ENCODE data around the gene IL17D.
"Not testable (repeated sequence)": the region's sequence is repeated elsewhere in the genome, so short reads cannot be mapped to it uniquely, and the experiment has no call there.

The IL17D gene

DNA sequence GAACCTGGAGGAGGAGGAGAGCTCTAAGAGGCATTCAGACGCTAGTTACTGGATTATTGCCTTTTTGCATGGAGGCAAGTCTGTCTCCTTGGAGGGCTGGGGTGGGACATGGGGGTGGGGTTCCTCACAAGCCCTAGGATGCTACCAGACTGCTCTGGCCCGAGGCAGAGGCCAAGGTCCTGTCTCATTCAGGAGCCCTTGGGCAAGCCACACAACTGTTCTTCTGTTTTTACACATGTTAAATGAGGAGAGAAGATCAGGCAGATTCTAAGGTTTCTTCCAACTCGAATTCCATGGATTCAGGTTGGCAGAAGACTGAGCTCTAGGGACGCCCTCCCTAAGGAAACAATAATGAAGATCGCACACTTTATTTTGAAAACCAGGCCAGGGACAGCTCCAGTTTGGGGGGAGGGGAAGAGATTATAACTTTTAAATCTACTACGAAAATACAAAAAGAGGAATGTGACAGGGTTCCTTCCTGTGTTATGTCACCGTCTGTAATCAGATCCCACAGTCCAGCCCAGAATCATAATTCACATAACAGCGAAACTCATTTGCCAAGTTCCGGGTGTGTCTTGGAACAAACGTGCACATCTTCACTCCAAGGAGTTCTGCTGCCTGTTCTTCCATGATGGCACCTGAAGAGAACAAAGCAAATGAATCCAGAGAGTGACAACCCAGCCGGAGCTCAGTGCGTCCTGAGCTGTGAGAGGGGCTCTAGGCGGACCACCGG, 25.2 kb downstream of the IL17D start:
- H3K4me3 ChIP-seq (ENCODE audit: low read depth, low read length): no peak overlapping the region
- TF ChIP-seq, protein P1, sequence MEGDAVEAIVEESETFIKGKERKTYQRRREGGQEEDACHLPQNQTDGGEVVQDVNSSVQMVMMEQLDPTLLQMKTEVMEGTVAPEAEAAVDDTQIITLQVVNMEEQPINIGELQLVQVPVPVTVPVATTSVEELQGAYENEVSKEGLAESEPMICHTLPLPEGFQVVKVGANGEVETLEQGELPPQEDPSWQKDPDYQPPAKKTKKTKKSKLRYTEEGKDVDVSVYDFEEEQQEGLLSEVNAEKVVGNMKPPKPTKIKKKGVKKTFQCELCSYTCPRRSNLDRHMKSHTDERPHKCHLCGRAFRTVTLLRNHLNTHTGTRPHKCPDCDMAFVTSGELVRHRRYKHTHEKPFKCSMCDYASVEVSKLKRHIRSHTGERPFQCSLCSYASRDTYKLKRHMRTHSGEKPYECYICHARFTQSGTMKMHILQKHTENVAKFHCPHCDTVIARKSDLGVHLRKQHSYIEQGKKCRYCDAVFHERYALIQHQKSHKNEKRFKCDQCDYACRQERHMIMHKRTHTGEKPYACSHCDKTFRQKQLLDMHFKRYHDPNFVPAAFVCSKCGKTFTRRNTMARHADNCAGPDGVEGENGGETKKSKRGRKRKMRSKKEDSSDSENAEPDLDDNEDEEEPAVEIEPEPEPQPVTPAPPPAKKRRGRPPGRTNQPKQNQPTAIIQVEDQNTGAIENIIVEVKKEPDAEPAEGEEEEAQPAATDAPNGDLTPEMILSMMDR (IDR thresholded peaks at IDR 0.05; ENCODE audit: low read depth, low read length): no peak

DNA sequence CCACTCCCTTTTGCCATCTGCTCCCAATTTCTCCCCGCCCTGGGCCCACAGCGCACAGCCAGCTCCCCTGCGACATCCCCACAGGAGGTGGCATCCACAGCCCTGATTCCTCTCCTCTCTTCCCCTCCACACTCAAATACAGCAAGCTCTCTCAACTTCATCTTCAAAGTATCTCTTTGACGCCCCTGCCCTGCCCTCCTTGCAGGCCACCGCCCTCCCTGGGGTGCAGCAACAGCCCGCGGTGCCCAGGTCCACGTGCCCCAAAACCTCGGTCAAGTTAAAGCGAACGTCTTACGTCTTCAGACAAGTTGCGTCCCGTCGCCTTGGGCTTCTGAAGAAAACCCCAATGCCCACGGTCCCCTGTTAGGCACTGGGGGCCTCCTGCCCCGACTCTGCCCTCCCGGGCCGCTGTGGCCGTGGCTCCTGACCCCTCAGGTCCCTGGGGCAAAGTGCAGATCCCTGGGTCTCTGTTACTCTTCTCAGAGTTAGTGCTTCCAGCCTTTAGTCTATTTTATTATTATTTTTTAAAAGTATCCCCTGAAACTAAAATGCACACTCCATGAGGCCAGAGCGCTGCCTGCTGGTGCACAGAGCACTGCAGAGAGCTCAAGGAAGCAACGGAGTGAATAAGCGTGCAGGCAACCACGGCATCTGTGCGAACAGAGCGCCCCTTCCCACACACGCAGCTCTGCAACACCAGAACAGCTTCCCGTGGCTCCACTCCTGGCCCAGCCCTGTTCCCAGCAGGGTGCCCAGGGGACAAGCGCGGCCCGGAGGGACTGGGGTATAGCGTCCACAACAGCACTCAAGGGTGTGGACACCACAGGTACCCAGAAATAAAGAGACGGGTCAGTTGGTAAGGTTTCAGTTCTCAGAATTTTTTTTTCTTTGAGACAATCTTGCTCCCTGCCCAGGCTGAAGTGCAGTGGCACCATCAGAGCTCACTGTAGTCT, 26.4 kb downstream of the IL17D start:
- TF ChIP-seq, protein P1 (IDR thresholded peaks at IDR 0.05; ENCODE audit: low read depth, low read length): no peak
- H3K4me3 ChIP-seq (ENCODE audit: low read depth, low read length): no peak overlapping the region

- H3K4me3 ChIP-seq (ENCODE audit: low read depth, low read length): no peak overlapping the region
- TF ChIP-seq, protein P1 (IDR thresholded peaks at IDR 0.05; ENCODE audit: low read depth, low read length): no peak
Measured at GRCh38 chr13:20738616-20739015, 35.1 kb downstream of the IL17D start.

DNA sequence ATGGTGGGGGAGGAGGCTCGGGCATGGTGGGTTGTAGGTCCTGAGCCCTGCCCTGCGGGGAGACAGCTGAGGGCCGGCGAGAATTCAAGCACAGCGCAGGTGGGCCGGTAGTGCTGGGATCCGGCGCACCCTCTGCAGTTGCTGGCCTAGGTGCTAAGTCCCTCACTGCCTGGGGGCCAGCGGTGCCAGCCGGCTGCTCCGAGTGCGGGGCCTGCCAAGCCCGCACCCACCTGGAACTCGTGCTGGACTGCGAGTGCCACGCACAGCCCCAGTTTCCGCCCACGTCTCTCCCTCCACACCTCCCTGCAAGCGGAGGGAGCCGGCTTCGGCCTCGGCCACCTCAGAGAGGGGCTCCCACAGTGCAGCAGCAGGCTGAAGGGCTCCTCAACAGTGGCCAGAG, 36.5 kb downstream of the IL17D start:
- no peak overlapping the region for H3K4me3 ChIP-seq (ENCODE audit: low read depth, low read length)
- TF ChIP-seq, protein P1 (IDR thresholded peaks at IDR 0.05; ENCODE audit: low read depth, low read length): no peak

DNA sequence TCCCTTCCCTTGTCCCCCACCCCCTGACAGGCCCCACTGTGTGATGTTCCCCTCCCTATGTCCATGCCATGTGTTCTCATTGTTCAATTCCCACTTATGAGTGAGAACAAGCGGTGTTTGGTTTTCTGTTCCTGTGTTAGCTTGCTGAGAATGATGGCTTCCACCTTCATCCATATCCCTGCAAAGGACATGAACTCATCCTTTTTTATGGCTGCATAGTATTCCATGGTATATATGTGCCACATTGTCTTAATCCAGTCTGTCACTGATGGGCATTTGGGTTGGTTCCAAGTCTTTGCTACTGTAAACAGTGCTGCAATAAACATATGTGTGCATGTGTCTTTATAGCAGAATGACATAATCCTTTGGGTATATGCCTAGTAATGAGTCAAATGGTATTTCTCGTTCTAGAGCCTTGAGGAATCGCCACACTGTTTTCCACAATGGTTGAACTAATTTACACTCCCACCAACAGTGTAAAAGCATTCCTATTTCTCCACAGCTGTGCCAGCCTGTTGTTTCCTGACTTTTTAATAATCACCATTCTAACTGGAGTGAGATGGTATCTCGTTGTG, 40.4 kb downstream of the IL17D start:
- not testable (repeated sequence) for H3K4me3 ChIP-seq (ENCODE audit: low read depth, low read length)

DNA sequence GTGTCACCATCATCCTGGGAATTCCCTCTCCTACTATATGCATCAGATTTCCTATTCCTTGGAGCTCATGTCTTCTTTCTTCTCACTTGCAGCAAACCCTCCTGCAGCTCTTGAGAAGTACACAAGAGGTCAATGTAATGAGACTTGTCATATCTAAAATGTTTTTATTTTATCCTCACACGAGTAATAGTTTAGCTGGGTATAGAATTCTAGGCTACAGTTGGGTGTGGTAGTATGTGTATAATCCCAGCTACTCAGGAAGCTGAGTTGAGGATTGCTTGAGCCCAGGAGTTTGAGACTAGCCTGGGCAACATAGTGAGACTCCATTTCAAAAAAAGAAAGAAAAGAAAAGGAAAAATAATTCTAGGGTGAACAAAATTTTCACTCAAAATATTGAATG, 45.9 kb downstream of the IL17D start:
- H3K4me3 ChIP-seq (ENCODE audit: low read depth, low read length): no peak overlapping the region
- TF ChIP-seq, protein P1 (IDR thresholded peaks at IDR 0.05; ENCODE audit: low read depth, low read length): no peak

- no peak overlapping the region for H3K4me3 ChIP-seq (ENCODE audit: low read depth, low read length)
- TF ChIP-seq, protein P1 (IDR thresholded peaks at IDR 0.05; ENCODE audit: low read depth, low read length): no peak
Measured at GRCh38 chr13:20754009-20754408, 50.5 kb downstream of the IL17D start.

Data from WI38 (cell line).